ENCODE results near the gene NUCKS1.
"Not testable (repeated sequence)": the region's sequence is repeated elsewhere in the genome, so short reads cannot be mapped to it uniquely, and the experiment has no call there.

Gene NUCKS1

DNA sequence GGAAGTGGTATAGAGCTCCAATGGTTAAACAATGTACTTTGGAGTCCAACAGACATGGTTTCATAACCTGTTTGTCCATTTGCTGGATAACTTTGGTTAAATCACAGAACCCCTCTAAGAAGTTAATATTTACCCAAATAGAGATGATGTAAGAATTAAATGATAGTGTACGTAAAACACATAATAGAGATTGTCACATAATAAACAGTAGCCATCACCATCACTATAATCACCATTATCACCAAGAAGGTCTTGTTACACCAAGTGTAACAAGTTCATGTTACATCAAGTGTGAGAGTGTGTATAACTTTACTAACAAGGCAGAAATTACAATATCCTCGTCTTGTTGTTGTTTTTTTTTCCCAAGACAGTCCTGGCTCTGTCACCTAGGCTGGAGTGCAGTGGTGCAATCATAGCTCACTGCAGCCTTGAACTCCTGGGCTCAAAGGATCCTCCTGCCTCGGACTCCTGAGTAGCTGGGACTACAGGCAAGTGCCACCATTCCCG, 23.3 kb downstream of the NUCKS1 start:
- DNase-seq, result no peak

DNA sequence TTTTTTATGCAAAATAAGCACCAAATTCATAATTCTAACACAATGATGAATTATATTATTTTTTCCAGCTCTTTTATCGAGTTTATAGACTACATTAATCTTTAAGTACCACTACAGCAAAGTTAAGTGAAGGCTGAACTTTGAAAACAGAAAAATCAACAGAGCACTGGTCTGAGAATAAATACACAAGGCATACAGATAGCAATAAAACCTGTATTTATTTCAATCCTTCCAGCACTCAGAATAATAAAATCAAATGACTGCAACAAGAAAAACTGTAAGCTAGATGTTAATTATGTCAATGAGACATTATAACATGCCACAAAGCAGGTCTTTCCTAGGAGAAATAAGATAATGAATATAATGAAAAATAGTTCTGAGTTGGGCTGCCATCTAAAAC, 24.5 kb downstream of the NUCKS1 start:
- DNase-seq, result no peak

DNA sequence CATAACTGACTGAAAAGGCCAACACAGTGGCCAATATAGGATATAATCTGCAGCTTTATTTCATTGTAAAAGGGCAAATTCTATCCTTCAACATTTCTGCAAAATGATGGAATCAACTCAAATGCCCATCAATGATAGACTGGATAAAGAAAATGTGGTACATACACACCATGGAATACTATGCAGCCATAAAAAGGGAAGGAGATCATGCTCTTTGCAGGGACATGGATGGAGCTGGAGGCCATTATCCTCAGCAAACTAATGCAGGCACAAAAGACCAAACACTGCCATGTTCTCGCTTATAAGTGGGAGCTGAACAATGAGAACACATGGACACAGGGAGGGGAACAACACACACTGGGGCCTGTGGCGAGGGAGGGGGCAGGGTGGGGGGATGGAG, 29.2 kb downstream of the NUCKS1 start:
- DNase-seq, result not testable (repeated sequence)

DNA sequence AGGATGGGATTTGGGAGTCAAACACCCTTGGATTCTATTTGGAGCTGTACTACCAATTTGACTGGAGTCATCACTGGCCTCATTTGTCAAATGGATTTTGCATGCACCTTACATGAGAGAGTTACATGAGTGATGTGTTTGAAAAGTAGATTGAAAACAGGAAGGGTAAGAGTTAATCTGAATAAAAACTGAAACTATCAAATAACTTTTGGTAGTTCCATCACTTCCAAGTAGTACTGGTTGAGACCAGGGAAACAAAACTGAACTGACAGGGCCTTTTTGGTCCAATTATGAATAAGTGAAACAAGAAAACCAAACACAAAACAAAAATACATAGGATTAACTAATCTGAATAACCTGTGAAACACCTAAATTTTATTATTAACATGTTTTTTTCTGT, 30.2 kb downstream of the NUCKS1 start:
- no peak for DNase-seq

- no peak for DNase-seq
Observed at GRCh38 chr1:205719015-205719414, 31.0 kb downstream of the NUCKS1 start.

- no peak for DNase-seq
Observed at GRCh38 chr1:205716371-205717132, 33.4 kb downstream of the NUCKS1 start.

DNA sequence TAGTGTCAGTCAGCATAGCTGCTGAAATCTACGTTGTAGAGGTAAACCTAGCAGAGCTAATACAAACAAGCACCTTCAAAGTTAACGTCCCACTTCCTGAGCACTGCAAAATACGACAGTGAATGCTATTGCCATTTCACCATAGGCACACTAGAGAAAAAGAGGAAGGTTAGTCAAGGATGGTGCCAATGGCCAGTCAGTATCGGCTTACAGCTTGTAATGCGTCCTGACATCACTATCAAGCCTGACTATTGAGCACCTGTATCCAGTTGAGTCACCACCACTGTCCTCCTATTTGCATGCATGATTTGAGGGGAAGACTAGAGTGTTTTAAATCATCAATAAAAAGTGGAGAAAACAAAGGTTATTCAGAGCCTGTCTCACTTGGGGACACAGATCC, 34.4 kb downstream of the NUCKS1 start:
- no peak for DNase-seq

- DNase-seq, result no peak
Observed at GRCh38 chr1:205714906-205715246, 35.1 kb downstream of the NUCKS1 start.

GRCh38 chr1:205714190-205714905, 35.6 kb downstream of the NUCKS1 start:
- no peak for DNase-seq

GRCh38 chr1:205711105-205712048, 38.6 kb downstream of the NUCKS1 start:
- peak; percentile 57 for DNase-seq

- no peak for DNase-seq
Observed at GRCh38 chr1:205710201-205711062, 39.5 kb downstream of the NUCKS1 start.

DNA sequence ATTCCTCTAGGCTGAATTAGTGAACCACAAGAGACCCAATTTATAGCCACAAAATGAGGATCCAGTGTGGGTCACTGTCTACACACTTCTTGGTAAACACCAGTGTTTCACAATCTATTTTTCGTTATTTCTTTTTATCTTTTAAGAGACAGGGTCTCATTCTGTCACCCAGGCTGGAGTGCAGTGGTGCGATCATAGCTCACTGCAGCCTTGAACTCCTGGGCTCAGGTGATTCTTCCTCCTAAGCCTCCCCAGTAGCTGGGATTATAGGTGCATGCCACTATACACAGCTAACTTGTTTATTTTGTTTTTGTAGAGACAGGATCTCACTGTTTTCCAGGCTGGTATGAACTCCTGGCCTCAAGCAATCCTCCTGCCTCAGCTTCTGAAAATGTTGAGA, 40.3 kb downstream of the NUCKS1 start:
- no peak for DNase-seq

DNA sequence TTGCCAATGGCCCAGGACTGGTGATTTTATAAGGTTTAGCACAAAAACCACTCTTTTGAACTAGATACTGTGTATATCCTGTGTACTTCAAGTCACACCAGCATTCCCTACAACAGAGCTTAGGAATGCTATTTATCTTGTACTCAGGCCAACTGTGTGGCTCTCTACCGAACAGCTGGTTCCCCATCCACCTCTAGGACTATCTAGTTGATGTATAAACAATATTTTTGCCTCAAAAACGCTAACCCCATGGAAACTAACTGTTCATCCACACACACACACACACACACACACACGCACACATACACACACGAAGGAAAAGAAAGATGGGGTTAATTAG, 41.0 kb downstream of the NUCKS1 start:
- DNase-seq, result peak; percentile 27

- DNase-seq, result no peak
Observed at GRCh38 chr1:205706601-205707502, 43.1 kb downstream of the NUCKS1 start.

DNA sequence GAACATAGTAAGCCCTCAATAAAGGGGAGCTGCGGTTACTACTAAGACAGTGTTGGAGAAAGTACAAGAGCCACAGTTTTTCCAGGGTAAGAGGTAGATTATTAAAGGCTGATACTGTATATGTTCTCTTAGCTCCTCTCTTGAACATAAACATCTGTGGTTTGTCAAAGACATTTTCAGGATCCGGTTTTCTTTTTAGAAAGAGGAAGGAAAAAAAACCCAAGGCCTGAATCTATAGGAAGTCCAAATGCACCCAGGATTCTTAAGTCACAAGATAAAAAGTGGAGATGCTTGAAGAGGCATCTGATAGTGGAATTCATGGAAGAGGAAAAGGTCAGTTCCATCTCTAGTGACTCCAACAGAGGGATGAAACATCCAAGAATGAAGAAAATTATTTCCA, 45.1 kb downstream of the NUCKS1 start:
- no peak for DNase-seq

DNA sequence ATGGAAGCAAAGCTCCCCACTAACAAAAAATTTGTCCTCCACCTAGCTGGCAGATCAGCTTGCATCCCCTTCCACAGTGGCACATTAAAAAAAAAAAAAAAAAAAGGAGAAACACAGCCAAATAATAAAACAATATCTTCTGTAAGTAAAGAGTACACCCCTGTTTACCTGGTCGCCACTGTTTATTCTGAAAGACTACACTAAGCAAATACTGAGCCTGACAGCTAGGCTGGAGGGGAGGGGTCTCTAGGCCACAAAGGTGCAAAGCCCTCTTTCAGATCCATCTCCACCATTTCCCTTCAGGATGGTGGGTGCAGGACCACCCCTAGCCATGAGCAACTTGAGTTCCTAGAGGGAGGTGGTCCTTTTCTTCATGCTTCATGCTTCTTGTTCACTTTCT, 46.9 kb downstream of the NUCKS1 start:
- no peak for DNase-seq

- no peak for DNase-seq
Observed at GRCh38 chr1:205701891-205702290, 48.1 kb downstream of the NUCKS1 start.

DNA sequence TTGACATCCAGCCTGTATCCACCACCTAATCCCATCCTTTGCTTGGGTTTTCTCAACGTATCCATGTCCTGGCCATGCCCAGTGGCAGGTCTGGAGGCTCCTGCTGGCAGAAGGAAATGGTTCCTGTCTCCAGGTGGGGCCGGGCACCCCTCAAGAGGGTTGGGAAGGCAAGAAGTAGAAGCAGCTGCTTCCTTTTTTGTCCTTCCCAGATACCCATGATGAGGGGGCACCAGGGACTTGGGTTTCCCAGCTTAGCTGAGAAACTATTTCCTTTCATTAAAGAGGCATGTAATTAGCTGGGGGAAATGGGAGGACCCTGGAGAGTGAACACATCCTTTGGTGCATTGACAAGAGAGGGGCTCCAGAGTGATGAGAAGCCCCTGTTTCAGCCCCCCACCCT, 48.6 kb downstream of the NUCKS1 start:
- DNase-seq, result no peak

GRCh38 chr1:205700865-205701401, 49.0 kb downstream of the NUCKS1 start:
- DNase-seq, result no peak

- DNase-seq, result no peak
Observed at GRCh38 chr1:205699416-205699815, 50.6 kb downstream of the NUCKS1 start.

DNA sequence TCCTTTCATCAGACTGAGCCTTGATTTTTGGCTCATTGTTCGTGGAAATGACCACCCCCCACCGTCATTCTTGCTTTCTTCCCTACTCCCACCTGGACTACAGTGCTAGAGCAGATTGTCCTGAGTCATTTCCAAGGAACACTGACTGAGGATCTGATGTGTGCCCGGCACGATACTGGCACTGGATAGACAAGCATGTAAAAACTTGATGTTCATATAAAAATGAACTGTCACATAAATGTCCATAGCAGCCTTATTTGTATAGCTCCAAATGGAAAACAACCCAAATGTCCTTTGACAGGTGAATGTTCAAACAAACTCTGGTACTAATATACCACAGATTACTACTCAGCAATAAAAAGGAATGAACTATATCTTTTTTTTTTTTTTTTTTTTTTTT, 51.1 kb downstream of the NUCKS1 start:
- DNase-seq, result no peak
